GM12874 (cell line): ENCODE results near the gene DOCK2.

Experiments
- TF ChIP-seq, protein P1 (sequence below): IDR thresholded peaks from 2 replicates; pipeline ENCODE4 v1.5.1; 2011; ENCODE audit warnings: low read depth, mild to moderate bottlenecking, control low read depth, low read length, moderate library complexity; ENCODE audit not compliant: insufficient read depth

Gene DOCK2

DNA sequence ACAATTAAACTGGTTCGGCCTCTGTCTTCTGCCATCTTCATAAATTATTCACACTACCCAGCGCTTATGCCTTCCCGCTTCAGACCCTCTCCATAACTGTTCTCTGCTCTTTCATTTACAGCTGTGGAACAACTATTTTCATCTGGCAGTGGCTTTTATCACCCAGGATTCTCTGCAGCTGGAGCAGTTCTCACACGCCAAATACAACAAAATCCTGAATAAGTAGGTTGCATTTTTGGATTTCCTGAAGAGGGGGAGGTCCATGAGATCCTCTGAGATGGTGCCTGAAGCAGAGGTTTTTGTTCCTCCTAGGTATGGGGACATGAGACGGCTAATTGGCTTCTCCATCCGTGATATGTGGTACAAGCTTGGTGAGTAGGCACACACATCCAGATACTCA lies 371.3 kb downstream of the DOCK2 start:
- TF ChIP-seq, protein P1, sequence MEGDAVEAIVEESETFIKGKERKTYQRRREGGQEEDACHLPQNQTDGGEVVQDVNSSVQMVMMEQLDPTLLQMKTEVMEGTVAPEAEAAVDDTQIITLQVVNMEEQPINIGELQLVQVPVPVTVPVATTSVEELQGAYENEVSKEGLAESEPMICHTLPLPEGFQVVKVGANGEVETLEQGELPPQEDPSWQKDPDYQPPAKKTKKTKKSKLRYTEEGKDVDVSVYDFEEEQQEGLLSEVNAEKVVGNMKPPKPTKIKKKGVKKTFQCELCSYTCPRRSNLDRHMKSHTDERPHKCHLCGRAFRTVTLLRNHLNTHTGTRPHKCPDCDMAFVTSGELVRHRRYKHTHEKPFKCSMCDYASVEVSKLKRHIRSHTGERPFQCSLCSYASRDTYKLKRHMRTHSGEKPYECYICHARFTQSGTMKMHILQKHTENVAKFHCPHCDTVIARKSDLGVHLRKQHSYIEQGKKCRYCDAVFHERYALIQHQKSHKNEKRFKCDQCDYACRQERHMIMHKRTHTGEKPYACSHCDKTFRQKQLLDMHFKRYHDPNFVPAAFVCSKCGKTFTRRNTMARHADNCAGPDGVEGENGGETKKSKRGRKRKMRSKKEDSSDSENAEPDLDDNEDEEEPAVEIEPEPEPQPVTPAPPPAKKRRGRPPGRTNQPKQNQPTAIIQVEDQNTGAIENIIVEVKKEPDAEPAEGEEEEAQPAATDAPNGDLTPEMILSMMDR, result no peak

DNA sequence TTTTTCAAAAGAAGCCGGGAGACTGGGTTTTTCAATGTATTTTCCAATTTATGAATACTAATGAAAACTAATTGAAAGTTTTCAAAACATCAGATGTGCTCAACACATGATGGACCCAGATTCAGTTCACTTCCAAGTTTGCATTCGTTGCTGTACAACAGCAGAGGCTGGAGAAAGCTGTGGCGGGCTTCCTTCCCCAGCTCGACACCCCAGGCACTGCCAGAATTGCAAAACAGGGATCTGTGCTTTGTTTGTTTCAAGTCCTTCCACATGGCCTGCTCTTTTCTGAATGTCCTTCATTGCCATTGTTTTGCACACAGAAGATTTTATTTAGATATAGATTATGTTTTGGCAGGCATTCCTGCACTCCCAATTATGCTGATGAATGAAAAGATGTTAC lies 373.5 kb downstream of the DOCK2 start:
- TF ChIP-seq, protein P1, result no peak

DNA sequence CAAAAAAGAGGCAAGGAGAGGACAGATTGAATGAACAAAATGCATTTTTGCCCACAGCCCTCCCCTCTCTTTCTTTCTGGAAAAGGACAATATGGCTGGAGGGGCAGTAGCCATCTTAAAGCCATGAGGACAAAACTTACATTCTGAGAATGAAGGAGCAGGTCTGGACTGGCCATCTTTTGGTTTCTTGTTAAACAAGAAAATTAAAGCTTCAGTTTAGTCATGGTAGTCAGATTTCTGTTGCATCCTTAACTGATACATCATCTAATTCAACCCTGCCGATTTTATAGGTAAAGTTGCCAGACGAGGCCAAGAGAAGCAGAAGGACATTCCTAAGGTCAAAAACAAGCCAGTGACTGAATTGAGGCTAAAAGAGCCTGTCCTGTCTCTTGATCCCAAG lies 374.7 kb downstream of the DOCK2 start:
- TF ChIP-seq, protein P1, result no peak

DNA sequence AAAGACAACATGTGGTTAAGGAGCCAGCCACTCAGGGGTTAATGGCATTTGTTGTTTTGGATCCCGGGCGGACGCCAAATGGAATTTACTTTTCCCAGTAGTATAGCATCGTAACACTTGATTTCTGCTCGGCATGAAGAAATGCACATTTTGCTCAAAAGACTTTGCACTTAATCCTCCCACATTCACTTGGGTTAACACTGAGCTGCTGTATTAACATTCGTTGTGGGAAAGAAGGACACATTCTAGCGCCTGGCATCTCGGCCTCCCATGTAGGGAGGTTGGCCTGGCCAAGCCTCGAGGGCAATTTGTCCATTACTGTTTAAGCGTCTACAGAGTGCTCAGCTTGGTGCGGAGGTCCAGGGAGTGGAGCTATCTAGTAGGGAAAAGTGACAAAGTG lies 375.5 kb downstream of the DOCK2 start:
- TF ChIP-seq, protein P1, result no peak

DNA sequence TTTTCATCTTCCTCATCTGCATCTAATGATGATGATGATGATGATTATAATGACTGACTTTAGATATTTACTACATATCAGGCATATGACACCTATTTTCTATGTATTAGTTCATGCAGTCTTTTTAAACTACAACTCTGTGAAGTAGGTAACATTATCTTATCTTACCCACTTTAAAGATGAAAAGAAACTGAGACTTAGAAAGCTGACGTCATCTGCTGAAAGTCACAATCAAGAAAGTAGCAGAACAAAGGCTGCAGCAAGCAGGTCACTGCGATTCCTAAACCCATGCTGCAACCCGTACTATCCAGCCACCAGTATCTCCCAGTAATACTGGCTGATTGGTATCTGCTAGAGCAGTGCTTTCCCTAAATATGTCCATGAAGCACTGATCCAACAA lies 383.3 kb downstream of the DOCK2 start:
- TF ChIP-seq, protein P1, result no peak

DNA sequence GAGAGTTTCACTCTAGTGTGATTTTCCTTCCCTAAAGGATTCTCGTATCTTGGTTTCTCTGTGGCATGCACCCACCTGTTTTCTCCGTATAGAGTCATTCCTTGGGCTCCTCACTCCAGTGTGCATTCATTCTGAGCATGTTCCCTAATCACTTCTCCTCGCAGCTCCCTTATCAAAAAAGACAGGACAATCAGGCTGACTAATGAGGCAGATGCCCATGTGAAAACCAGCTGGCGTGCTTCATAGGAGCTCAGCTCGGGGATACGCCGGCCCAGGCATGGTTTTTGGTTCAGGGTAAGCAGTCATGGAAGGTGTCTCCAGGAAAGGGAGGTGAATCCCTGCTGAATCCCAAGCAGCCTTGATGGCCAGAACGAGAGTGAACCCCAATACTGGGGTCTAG lies 384.4 kb downstream of the DOCK2 start:
- TF ChIP-seq, protein P1, result no peak

DNA sequence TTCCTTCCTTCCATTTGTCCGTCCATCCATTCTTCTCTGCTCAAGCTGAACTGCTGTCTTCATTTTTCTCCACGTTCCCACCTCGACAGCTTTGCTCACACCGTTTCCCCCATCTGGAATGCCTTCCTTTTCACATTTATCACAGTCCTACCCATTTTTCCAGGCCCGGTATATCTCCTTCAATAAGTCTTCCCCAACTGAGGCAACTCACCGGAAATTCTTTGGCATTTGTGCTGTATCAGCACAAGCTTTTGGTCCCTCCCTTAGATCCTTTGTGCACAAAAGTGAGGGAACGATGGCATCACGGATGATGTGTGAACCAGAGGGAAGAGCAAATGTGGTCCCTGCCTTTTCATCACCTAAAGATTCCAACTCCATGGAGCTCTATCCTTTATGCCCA lies 388.8 kb downstream of the DOCK2 start:
- TF ChIP-seq, protein P1, result no peak

DNA sequence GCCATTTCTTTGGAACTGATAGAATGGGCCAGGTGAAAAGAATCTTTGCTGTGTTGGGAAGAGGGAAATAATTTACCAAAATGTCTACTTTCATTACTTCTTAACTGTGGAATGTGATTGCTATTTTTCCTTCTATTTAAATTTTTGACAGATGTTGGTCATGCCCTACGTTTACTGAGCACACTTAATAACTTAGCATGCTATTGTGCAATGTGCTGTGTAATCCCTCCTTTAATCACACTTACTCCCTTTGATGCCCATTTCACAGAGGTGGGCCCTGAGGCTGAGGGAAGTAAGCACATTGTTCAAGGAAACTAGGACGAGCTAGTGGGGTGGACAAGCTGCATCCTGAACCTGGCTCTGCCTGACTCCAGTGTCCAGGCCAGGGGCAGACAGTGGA lies 391.0 kb downstream of the DOCK2 start:
- TF ChIP-seq, protein P1, result no peak
